ENCODE results near the gene OGFOD2. TPM values are rescaled to one million over a fixed set of nuclear protein-coding genes. Genes with fewer than 3 reads are reported as not detected.

OGFOD2 gene
- total and polyA plus RNA-seq, 2 of the 13 experiments (the other 11 are each of a cell fraction or from before 2014, with no cell fraction given) = 13.2 to 14.6 TPM

DNA sequence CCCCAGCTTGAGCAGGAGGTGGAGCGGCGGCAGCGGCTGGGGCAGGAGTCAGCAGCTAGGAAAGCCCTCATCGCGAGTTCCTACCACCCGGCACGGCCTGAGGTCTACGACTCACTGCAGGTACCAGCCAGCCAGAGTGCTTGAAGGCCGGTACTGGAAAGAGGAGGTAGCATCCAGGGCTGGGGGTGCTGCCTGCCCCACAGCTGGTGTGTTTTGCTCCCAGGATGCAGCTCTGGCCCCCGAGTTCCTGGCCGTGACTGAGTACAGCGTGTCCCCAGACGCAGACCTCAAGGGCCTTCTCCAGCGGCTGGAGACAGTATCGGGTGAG lies 1.6 kb downstream of the OGFOD2 start:
- Histone ChIP-seq H3K27ac (ENCODE audit: extremely low read length, insufficient read depth, low read length) (no peak overlapping the region), H3K4me2 (ENCODE audit: low read depth, low read length) (peak overlapping the region; percentile 89), H3K4me3 (replicated peaks in 1 of 3; ENCODE audit: insufficient read depth in 1 of 3, low read depth in 2 of 3, low read length in 3 of 3) (peak overlapping the region in 2 of 3 experiments; percentile 83 to 90; a peak in 4 of 6 replicates)

More for the DNA sequence above, 1.6 kb downstream of the OGFOD2 start:
- no peak for ATAC-seq
- ChIA-PET POLR2A (interaction anchor here (1.2 to 3.7 kb wide), 3 partner anchors 7 to 256 kb away, joined by 4 to 49 read pairs (median 43); partner anchors contain the start of genes ABCB9, MPHOSPH9 and MTRFR), CTCF (ENCODE audit: low intra/inter-chr PET ratio, low total read pairs) (no interaction called here)
- Histone ChIP-seq H4K20me1 (ENCODE audit: insufficient read depth, low read length) (no peaks in the 10 kb centered on the region), H3K36me3 (replicated peaks in 1 of 2; ENCODE audit: control insufficient read depth in 1 of 2, insufficient read depth in 2 of 2, low read length in 2 of 2) (peaks cover 0 to 11% of the 10 kb centered on the region in 2 experiments; a peak in 4 of 5 replicates), H3K27me3 (ENCODE audit: control insufficient read depth in 1 of 2, insufficient read depth in 2 of 2, low read length in 2 of 2) (no peaks in the 10 kb centered on the region; a peak in 1 of 5 replicates), H3K9ac (ENCODE audit: insufficient read depth, low read depth, low read length) (peak overlapping the region; percentile 93), H3K79me2 (ENCODE audit: insufficient read depth, low read length) (peaks cover 45% of the 10 kb centered on the region), H2AFZ (ENCODE audit: low read length) (no peak overlapping the region), H3K9me3 (ENCODE audit: low read length) (no peaks in the 10 kb centered on the region), H3K4me1 (ENCODE audit: insufficient read depth, low read length) (peaks cover 42% of the 10 kb centered on the region)
- in situ Hi-C loops (cut with HindIII; ENCODE audit: extremely low pct_ligation_motif_present, low pct_unique_long_range_greater_than_20kb) = no loop called here
- intact Hi-C loops (cut with micrococcal nuclease; ENCODE audit: unreplicated experiment) = no loop called here
- FAIRE-seq = no peak
- WGBS (ENCODE audit: low lambda C conversion rate) = 89% methylated on average over 9 of the region's 15 CpGs
- no TSS peak for BruUV-seq (replicated peaks)
- DNase-seq (ENCODE audit: low spot score) = no peak
- TF ChIP-seq HNRNPLL (IDR thresholded peaks at IDR 0.05; ENCODE audit: low read depth, low read length, poor library complexity, severe bottlenecking) = peak; percentile 24
- no peak for TF ChIP-seq HNF4A (CRISPR knock-in tag; IDR thresholded peaks at IDR 0.05)
- no peak for TF ChIP-seq NFATC3 (CRISPR knock-in tag; IDR thresholded peaks at IDR 0.05)
- TF ChIP-seq ZNF569 (CRISPR knock-in tag; IDR thresholded peaks at IDR 0.05; ENCODE audit: borderline replicate concordance) = no peak
- no peak for TF ChIP-seq FOXK1 (CRISPR knock-in tag; IDR thresholded peaks at IDR 0.05; ENCODE audit: borderline replicate concordance, low read depth)
- no peak for TF ChIP-seq ATF1 (CRISPR knock-in tag; IDR thresholded peaks at IDR 0.05)
- 0 out of 2 replicates have a peak, but pooled peaks have one; percentile 31 for TF ChIP-seq RBFOX2 (IDR thresholded peaks at IDR 0.05; ENCODE audit: low read depth, low read length)
- TF ChIP-seq AGO2 (optimal IDR thresholded peaks at IDR 0.05; ENCODE audit: low read depth, low read length) = peak; percentile 61
- TF ChIP-seq, protein P1, sequence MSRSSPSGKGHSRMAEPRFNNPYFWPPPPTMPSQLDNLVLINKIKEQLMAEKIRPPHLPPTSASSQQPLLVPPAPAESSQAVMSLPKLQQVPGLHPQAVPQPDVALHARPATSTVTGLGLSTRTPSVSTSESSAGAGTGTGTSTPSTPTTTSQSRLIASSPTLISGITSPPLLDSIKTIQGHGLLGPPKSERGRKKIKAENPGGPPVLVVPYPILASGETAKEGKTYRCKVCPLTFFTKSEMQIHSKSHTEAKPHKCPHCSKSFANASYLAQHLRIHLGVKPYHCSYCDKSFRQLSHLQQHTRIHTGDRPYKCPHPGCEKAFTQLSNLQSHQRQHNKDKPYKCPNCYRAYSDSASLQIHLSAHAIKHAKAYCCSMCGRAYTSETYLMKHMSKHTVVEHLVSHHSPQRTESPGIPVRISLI (CRISPR knock-in tag; IDR thresholded peaks at IDR 0.05; ENCODE audit: borderline replicate concordance) = no peak
- TF ChIP-seq, protein P2, sequence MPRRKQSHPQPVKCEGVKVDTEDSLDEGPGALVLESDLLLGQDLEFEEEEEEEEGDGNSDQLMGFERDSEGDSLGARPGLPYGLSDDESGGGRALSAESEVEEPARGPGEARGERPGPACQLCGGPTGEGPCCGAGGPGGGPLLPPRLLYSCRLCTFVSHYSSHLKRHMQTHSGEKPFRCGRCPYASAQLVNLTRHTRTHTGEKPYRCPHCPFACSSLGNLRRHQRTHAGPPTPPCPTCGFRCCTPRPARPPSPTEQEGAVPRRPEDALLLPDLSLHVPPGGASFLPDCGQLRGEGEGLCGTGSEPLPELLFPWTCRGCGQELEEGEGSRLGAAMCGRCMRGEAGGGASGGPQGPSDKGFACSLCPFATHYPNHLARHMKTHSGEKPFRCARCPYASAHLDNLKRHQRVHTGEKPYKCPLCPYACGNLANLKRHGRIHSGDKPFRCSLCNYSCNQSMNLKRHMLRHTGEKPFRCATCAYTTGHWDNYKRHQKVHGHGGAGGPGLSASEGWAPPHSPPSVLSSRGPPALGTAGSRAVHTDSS (CRISPR knock-in tag; conservative IDR thresholded peaks at IDR 0.05) = no peak
- TF ChIP-seq HDAC1 (CRISPR knock-in tag; IDR thresholded peaks at IDR 0.05) = no peak
- TF ChIP-seq SP4 (CRISPR knock-in tag; IDR thresholded peaks at IDR 0.05) = no peak
- no peak for TF ChIP-seq NFRKB (IDR thresholded peaks at IDR 0.05)
- TF ChIP-seq HOXA9 (CRISPR knock-in tag; IDR thresholded peaks at IDR 0.05; ENCODE audit: borderline replicate concordance) = no peak
- TF ChIP-seq SRF (IDR thresholded peaks at IDR 0.05; ENCODE audit: low read depth, low read length) = no peak
- peak; percentile 65 for TF ChIP-seq AGO1 (IDR thresholded peaks at IDR 0.05; ENCODE audit: low read depth, low read length, poor library complexity, severe bottlenecking)

Measured in HepG2 (cell line).